GM12878 (cell line): ENCODE measurements around the gene SLC26A11. TPM values are rescaled to one million over a fixed set of nuclear protein-coding genes. Genes with fewer than 3 reads are reported as not detected.

ENCODE experiments used
- ATAC-seq: fragments of 200-7000 bp; cut with Tn5 transposase; 3 replicates; pipeline ENCODE4 v1.9.1; 2020; ENCODE audit warnings: mild to moderate bottlenecking, moderate library complexity
- BruUV-seq: library from RNA; stranded (reverse); fragments of 400-500 nt; replicated peaks from 2 replicates; lab custom pipeline; 2021; lab: Mats Ljungman, UMichigan
- CTCF ChIA-PET: fragments of 300-600 bp; sonication (Branson Sonifier 250); formaldehyde crosslinking; extraction: SDS; loops from one replicate; lab custom pipeline; 2021; ENCODE audit warnings: inconsistent platforms; lab: Yijun Ruan, JAX
- POLR2A ChIA-PET: fragments of 350-600 bp; formaldehyde crosslinking; extraction: SDS; loops from one replicate; lab custom pipeline; 2021; ENCODE audit warnings: inconsistent platforms; lab: Charles Lee
- RAD21 ChIA-PET: fragments of 300-600 bp; sonication (Branson Sonifier 250); formaldehyde crosslinking; loops from one replicate; lab custom pipeline; 2023; ENCODE audit warnings: antibody characterized with exemption; ENCODE audit not compliant: unreplicated experiment; lab: Charles Lee
- SMC1A ChIA-PET: fragments of 300-600 bp; sonication (Branson Sonifier 250); formaldehyde crosslinking; loops from one replicate; lab custom pipeline; 2023; ENCODE audit not compliant: unreplicated experiment, uncharacterized antibody; lab: Charles Lee
- DNase-seq: peaks from one replicate; pipeline ENCODE4 v3.0.0-alpha.2; 2011; ENCODE audit warnings: low read depth, low spot score
- FAIRE-seq: peaks from 3 replicates; lab custom pipeline; 2011; peaks lifted over from hg19 to GRCh38; lab: Jason Lieb, UNC
- H2AFZ ChIP-seq: 2 replicates; pipeline ENCODE4 v1.6.0; 2011; ENCODE audit warnings: low read depth, low read length, control low read depth; ENCODE audit not compliant: control insufficient read depth
- H3K27ac ChIP-seq: 2 replicates; pipeline ENCODE4 v1.5.1; 2011; ENCODE audit warnings: control low read depth; ENCODE audit not compliant: control insufficient read depth, insufficient read depth
- H3K27me3 ChIP-seq, 2 experiments: replicated peaks in 1 of 2; 2 replicates each; pipeline versions ENCODE4 v1.6.0 to v1.6.1; 2011; ENCODE audit warnings: low read length in 1 of 2; ENCODE audit not compliant: control insufficient read depth in 2 of 2, insufficient read depth in 2 of 2
- H3K36me3 ChIP-seq, 2 experiments: 2 replicates each; pipeline ENCODE4 v1.5.1; 2011; ENCODE audit warnings: low read length in 1 of 2; ENCODE audit not compliant: control insufficient read depth in 2 of 2, insufficient read depth in 2 of 2
- H3K4me1 ChIP-seq: 2 replicates; pipeline ENCODE4 v1.6.1; 2011; ENCODE audit warnings: mild to moderate bottlenecking, low read length, moderate library complexity, mixed read lengths; ENCODE audit not compliant: control insufficient read depth, insufficient read depth
- H3K4me2 ChIP-seq: 2 replicates; pipeline ENCODE4 v1.6.0; 2011; ENCODE audit warnings: control low read depth; ENCODE audit not compliant: control insufficient read depth, insufficient read depth
- H3K4me3 ChIP-seq: fragments of 200-600 bp; sonication (generic); 2 replicates; pipeline ENCODE4 v1.5.1; 2016
- H3K79me2 ChIP-seq: 2 replicates; pipeline ENCODE4 v1.6.0; 2011; ENCODE audit warnings: low read length; ENCODE audit not compliant: control insufficient read depth, insufficient read depth
- H3K9ac ChIP-seq: 2 replicates; pipeline ENCODE4 v1.8.0; 2011; ENCODE audit warnings: low read length, control low read depth, mixed read lengths; ENCODE audit not compliant: control insufficient read depth, insufficient read depth
- H3K9me3 ChIP-seq: replicated peaks from 3 replicates; pipeline ENCODE4 v1.5.1; 2011; ENCODE audit warnings: mild to moderate bottlenecking, low read length; ENCODE audit not compliant: control insufficient read depth, insufficient read depth
- H4K20me1 ChIP-seq: 2 replicates; pipeline ENCODE4 v1.6.0; 2011; ENCODE audit not compliant: control insufficient read depth, insufficient read depth
- CHD2 ChIP-seq: IDR thresholded peaks from 2 replicates; pipeline ENCODE4 v1.6.1; 2011; ENCODE audit warnings: low read depth, low read length, improper control_type of control experiment, borderline replicate concordance
- FOS ChIP-seq: IDR thresholded peaks from 3 replicates; pipeline ENCODE4 v1.6.1; 2011; ENCODE audit warnings: borderline replicate concordance; ENCODE audit not compliant: insufficient read length; ENCODE audit errors: extremely low read depth
- KLF5 ChIP-seq: fragments of 450-650 bp; IDR thresholded peaks from 2 replicates; pipeline ENCODE4 v1.6.1; 2014; ENCODE audit warnings: mild to moderate bottlenecking; ENCODE audit not compliant: partially characterized antibody
- PML ChIP-seq: IDR thresholded peaks from 2 replicates; pipeline ENCODE4 v1.6.1; 2012; ENCODE audit warnings: low read length, inconsistent platforms
- SMAD1 ChIP-seq: fragments of 450-650 bp; IDR thresholded peaks from 2 replicates; pipeline ENCODE4 v1.6.1; 2018; ENCODE audit warnings: mild to moderate bottlenecking, low read depth; ENCODE audit not compliant: partially characterized antibody
- SP1 ChIP-seq: IDR thresholded peaks from one replicate; pipeline ENCODE4 v1.6.1; 2011; ENCODE audit warnings: low read depth, low read length
- SRF ChIP-seq, 2 experiments: IDR thresholded peaks; 2 replicates each; pipeline ENCODE4 v1.6.1; 2011; ENCODE audit warnings: low read depth in 2 of 2, low read length in 2 of 2, mild to moderate bottlenecking in 1 of 2, moderate library complexity in 1 of 2
- WGBS: methylation state at CpG from one replicate; pipeline ENCODE4 v1.1.6; 2016; ENCODE audit warnings: low lambda C conversion rate; ENCODE audit not compliant: insufficient replicate concordance, insufficient coverage; ENCODE audit errors: missing lambda C conversion rate; 5-methylcytosine and 5-hydroxymethylcytosine counted together
- in situ Hi-C: fragments of 300-500 bp; cut with MboI; formaldehyde crosslinking; loops from 9 replicates; pipeline ENCODE4 v1.14.3; 2018; ENCODE audit warnings: mixed read lengths
- intact Hi-C: fragments of 100-400 bp; cut with micrococcal nuclease; formaldehyde crosslinking; loops from one replicate; pipeline ENCODE4 v1.14.2; 2022; ENCODE audit not compliant: unreplicated experiment
- polyA plus RNA-seq, 11 experiments: library from polyadenylated mRNA; depleted of rRNA in 4 of 11; unstranded in 6 of 11; stranded (reverse) in 5 of 11; fragments of >200 nt; fragmentation: Nextera tagmentation in 4 of 11; fragmentation: Illumina TruSeq in 1 of 11; extraction: Ambion mirVana in 4 of 11; extraction: Trizol in 1 of 11; gene quantifications; 1 replicate in 1 of 11; 2 replicates in 10 of 11; pipeline versions ENCODE4 v1.2.1 to v1.2.3, GENCODE V29; 2011 to 2016; ENCODE audit warnings: inconsistent platforms in 2 of 11, missing spikeins in 2 of 11, low read depth in 1 of 11
- total RNA-seq, 4 experiments: library from RNA; depleted of rRNA in 3 of 4; stranded (reverse); fragments of >200 nt in 3 of 4; fragmentation: Illumina TruSeq in 1 of 4; extraction: Trizol in 1 of 4; gene quantifications; 2 replicates each; pipeline versions ENCODE4 v1.2.1 to v1.2.3, GENCODE V29; 2013 to 2021
- TF ChIP-seq, protein P1 (sequence below): fragments of 450-650 bp; IDR thresholded peaks from 2 replicates; pipeline ENCODE4 v1.6.1; 2017; ENCODE audit warnings: mild to moderate bottlenecking, moderate library complexity
- TF ChIP-seq, protein P2 (sequence below): IDR thresholded peaks from 2 replicates; pipeline ENCODE4 v1.6.1; 2011; ENCODE audit warnings: borderline replicate concordance, low read depth, mild to moderate bottlenecking, moderate library complexity, mixed read lengths, low read length; ENCODE audit not compliant: insufficient read depth; ENCODE audit errors: extremely low read length
- TF ChIP-seq, protein P3 (sequence below): fragments of 450-650 bp; IDR thresholded peaks from 2 replicates; pipeline ENCODE4 v1.6.1; 2018; ENCODE audit warnings: mild to moderate bottlenecking, low read depth, moderate library complexity; ENCODE audit not compliant: partially characterized antibody

SLC26A11 gene
- total and polyA plus RNA-seq, 10 of the 15 experiments (the other 5 are each of a cell fraction or from before 2014, with no cell fraction given): 0.05 to 4.1 (median 1.2) TPM; not detected in 1

DNA sequence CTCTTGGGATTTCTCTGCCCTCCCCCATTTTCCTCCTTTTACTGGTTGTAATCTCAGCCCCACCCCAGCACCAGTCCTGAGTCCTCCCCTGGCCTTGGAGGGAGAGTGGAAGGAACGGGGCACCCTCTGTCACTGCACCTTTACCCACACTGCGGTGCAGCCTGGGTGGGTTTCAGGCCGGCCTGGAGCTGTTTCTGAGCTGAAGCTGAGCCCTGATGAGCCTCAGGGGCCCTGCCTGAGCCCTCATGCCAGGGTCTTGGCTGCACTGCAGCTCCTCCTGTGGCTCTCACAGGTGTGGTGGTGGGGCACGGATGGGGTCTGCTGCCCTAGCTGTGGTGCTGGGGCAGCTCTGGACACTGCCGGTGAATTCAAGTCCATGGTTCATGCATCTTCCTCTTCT is 74.9 kb downstream of the SLC26A11 start:
- Histone ChIP-seq H3K4me3 (no peak overlapping the region), H3K27me3 (no peaks in the 10 kb centered on the region), H3K9me3 (no peaks in the 10 kb centered on the region), H2AFZ (no peak overlapping the region), H4K20me1 (no peaks in the 10 kb centered on the region), H3K27ac (no peak overlapping the region), H3K36me3 (peaks cover 38 to 54% of the 10 kb centered on the region in 2 experiments), H3K79me2 (no peaks in the 10 kb centered on the region), H3K9ac (no peak overlapping the region), H3K4me1 (no peaks in the 10 kb centered on the region)
- ChIA-PET SMC1A (no interaction called here), POLR2A (no interaction called here), CTCF (interaction anchor here (1.5 kb wide), 1 partner anchor 99 kb away, joined by 4 read pairs; no protein-coding TSS in a partner anchor)
- DNase-seq (no peak), FAIRE-seq (no peak)
- 90% methylated on average over 5 of the region's 5 CpGs for WGBS
- BruUV-seq: no TSS peak
- TF ChIP-seq FOS: no peak
- no peak for TF ChIP-seq KLF5
- TF ChIP-seq SMAD1: no peak
- no peak for TF ChIP-seq SP1
- no peak for TF ChIP-seq CHD2
- TF ChIP-seq PML: no peak
- TF ChIP-seq, protein P1, sequence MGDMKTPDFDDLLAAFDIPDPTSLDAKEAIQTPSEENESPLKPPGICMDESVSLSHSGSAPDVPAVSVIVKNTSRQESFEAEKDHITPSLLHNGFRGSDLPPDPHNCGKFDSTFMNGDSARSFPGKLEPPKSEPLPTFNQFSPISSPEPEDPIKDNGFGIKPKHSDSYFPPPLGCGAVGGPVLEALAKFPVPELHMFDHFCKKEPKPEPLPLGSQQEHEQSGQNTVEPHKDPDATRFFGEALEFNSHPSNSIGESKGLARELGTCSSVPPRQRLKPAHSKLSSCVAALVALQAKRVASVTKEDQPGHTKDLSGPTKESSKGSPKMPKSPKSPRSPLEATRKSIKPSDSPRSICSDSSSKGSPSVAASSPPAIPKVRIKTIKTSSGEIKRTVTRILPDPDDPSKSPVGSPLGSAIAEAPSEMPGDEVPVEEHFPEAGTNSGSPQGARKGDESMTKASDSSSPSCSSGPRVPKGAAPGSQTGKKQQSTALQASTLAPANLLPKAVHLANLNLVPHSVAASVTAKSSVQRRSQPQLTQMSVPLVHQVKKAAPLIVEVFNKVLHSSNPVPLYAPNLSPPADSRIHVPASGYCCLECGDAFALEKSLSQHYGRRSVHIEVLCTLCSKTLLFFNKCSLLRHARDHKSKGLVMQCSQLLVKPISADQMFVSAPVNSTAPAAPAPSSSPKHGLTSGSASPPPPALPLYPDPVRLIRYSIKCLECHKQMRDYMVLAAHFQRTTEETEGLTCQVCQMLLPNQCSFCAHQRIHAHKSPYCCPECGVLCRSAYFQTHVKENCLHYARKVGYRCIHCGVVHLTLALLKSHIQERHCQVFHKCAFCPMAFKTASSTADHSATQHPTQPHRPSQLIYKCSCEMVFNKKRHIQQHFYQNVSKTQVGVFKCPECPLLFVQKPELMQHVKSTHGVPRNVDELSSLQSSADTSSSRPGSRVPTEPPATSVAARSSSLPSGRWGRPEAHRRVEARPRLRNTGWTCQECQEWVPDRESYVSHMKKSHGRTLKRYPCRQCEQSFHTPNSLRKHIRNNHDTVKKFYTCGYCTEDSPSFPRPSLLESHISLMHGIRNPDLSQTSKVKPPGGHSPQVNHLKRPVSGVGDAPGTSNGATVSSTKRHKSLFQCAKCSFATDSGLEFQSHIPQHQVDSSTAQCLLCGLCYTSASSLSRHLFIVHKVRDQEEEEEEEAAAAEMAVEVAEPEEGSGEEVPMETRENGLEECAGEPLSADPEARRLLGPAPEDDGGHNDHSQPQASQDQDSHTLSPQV: no peak
- TF ChIP-seq, protein P2, sequence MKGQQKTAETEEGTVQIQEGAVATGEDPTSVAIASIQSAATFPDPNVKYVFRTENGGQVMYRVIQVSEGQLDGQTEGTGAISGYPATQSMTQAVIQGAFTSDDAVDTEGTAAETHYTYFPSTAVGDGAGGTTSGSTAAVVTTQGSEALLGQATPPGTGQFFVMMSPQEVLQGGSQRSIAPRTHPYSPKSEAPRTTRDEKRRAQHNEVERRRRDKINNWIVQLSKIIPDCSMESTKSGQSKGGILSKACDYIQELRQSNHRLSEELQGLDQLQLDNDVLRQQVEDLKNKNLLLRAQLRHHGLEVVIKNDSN: no peak
- TF ChIP-seq SRF (IDR thresholded peaks at IDR 0.05; ENCODE audit: low read depth in 2 of 2, low read length in 2 of 2): no peak
- TF ChIP-seq, protein P3, sequence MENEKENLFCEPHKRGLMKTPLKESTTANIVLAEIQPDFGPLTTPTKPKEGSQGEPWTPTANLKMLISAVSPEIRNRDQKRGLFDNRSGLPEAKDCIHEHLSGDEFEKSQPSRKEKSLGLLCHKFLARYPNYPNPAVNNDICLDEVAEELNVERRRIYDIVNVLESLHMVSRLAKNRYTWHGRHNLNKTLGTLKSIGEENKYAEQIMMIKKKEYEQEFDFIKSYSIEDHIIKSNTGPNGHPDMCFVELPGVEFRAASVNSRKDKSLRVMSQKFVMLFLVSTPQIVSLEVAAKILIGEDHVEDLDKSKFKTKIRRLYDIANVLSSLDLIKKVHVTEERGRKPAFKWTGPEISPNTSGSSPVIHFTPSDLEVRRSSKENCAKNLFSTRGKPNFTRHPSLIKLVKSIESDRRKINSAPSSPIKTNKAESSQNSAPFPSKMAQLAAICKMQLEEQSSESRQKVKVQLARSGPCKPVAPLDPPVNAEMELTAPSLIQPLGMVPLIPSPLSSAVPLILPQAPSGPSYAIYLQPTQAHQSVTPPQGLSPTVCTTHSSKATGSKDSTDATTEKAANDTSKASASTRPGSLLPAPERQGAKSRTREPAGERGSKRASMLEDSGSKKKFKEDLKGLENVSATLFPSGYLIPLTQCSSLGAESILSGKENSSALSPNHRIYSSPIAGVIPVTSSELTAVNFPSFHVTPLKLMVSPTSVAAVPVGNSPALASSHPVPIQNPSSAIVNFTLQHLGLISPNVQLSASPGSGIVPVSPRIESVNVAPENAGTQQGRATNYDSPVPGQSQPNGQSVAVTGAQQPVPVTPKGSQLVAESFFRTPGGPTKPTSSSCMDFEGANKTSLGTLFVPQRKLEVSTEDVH: no peak
- TF ChIP-seq, all 136 proteins: peak for 0
- no peak for ATAC-seq
- intact Hi-C loops: no loop called here
- in situ Hi-C loops: no loop called here
- RAD21 ChIA-PET: interaction anchor here (1.0 kb wide), 1 partner anchor 98 kb away, joined by 3 read pairs; no protein-coding TSS in a partner anchor
- H3K4me2 ChIP-seq: no peak overlapping the region
